SU-DHL-6 (cell line): ENCODE data around the gene SEPHS2.
A peak's percentile ranks its signal among the peaks of the same experiment; 100 is the strongest.
"Not testable (repeated sequence)": the region's sequence is repeated elsewhere in the genome, so short reads cannot be mapped to it uniquely, and the experiment has no call there.

Source experiments
- H2AFZ ChIP-seq: fragments of 200-600 bp; sonication (generic); 2 replicates; pipeline ENCODE4 v1.6.1; 2014; ENCODE audit warnings: low read depth, mild to moderate bottlenecking, moderate library complexity, mixed read lengths, antibody characterized with exemption, low read length; ENCODE audit not compliant: severe bottlenecking
- H3F3A ChIP-seq: fragments of 200-600 bp; shearing (Covaris generic); 2 replicates; pipeline ENCODE4 v1.6.0; 2016; ENCODE audit warnings: antibody characterized with exemption, mild to moderate bottlenecking; ENCODE audit not compliant: insufficient read depth
- H3K27ac ChIP-seq: fragments of 200-600 bp; sonication (generic); 2 replicates; pipeline ENCODE4 v1.5.1; 2016; ENCODE audit warnings: low read depth, mild to moderate bottlenecking, low read length, moderate library complexity, mixed read lengths
- H3K27me3 ChIP-seq: fragments of 200-600 bp; sonication (generic), shearing (Covaris generic); 2 replicates; pipeline ENCODE4 v1.6.0; 2014; ENCODE audit warnings: mild to moderate bottlenecking, low read length
- H3K36me3 ChIP-seq: fragments of 200-600 bp; sonication (generic); 2 replicates; pipeline ENCODE4 v1.6.1; 2014; ENCODE audit warnings: mild to moderate bottlenecking, low read length, mixed read lengths
- H3K4me2 ChIP-seq: fragments of 300-600, 200-600 bp; shearing (Covaris generic), sonication (generic); 2 replicates; pipeline ENCODE4 v1.6.0; 2014; ENCODE audit warnings: low read length, low read depth, mild to moderate bottlenecking; ENCODE audit not compliant: poor library complexity, severe bottlenecking
- H3K4me3 ChIP-seq: fragments of 200-600 bp; sonication (generic); 2 replicates; pipeline ENCODE4 v1.5.1; 2014; ENCODE audit warnings: antibody characterized with exemption, low read length, mild to moderate bottlenecking, mixed read lengths; ENCODE audit not compliant: insufficient read depth, poor library complexity, severe bottlenecking
- H3K79me2 ChIP-seq: fragments of 200-600 bp; sonication (generic); 2 replicates; pipeline ENCODE4 v1.6.1; 2014; ENCODE audit warnings: mild to moderate bottlenecking, low read length, moderate library complexity; ENCODE audit not compliant: insufficient read depth
- H3K9ac ChIP-seq: fragments of 200-600 bp; sonication (generic); 2 replicates; pipeline ENCODE4 v1.7.0; 2014; ENCODE audit warnings: mild to moderate bottlenecking, low read length
- H3K9me2 ChIP-seq: fragments of 200-600 bp; sonication (generic); replicated peaks from 2 replicates; pipeline ENCODE4 v1.6.1; 2014; ENCODE audit warnings: low read length; ENCODE audit not compliant: insufficient read depth
- H3K9me3 ChIP-seq: fragments of 200-600 bp; sonication (generic); 2 replicates; pipeline ENCODE4 v1.6.1; 2014; ENCODE audit warnings: low read length, mixed read lengths; ENCODE audit not compliant: insufficient read depth
- H4K20me1 ChIP-seq: fragments of 200-600 bp; sonication (generic); 2 replicates; pipeline ENCODE4 v1.6.1; 2014; ENCODE audit warnings: low read depth, mild to moderate bottlenecking, antibody characterized with exemption, low read length, moderate library complexity, mixed read lengths
- CTCF ChIP-seq: fragments of 200-600 bp; sonication (generic); IDR thresholded peaks from one replicate; pipeline ENCODE4 v1.5.1; 2017; ENCODE audit warnings: antibody characterized with exemption, mild to moderate bottlenecking, low read length, moderate library complexity; ENCODE audit not compliant: insufficient read depth, poor library complexity, severe bottlenecking
- EZH2phosphoT487 ChIP-seq: fragments of 200-600 bp; sonication (generic), shearing (Covaris generic); conservative IDR thresholded peaks from 2 replicates; pipeline ENCODE4 v1.6.1; 2018; ENCODE audit warnings: mild to moderate bottlenecking, antibody characterized with exemption, low read length, moderate library complexity, mixed read lengths

Gene SEPHS2

DNA sequence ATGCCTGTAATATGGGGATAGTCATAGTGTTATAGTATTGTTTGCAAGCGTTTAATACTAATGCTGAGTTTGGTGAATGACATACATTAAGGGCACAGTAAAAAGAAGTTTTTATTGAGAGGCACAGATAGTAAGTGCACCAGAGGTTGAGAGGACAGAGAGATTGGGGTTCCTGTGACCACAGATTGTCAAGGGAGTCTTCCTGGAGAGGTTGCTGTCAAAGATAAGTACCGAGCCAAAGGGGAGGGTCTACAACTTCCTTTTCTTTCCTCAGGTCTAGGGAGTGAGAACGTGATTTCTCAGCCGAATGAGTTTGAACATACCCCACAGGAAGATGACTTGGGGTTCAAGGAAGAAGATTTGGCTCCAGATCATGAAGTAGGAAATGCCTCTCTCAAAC is 48.6 kb downstream of the SEPHS2 start:
- H3K4me2 ChIP-seq: no peak overlapping the region
- no peak overlapping the region for H3K4me3 ChIP-seq
- peaks cover 13% of the 10 kb centered on the region; the same call in 1 of the 2 replicates for H3K79me2 ChIP-seq
- peaks cover 8% of the 10 kb centered on the region; the same call in 1 of the 2 replicates for H3F3A ChIP-seq
- no peaks in the 10 kb centered on the region for H4K20me1 ChIP-seq
- no peak overlapping the region for H3K9ac ChIP-seq
- no peaks in the 10 kb centered on the region for H3K27me3 ChIP-seq
- no peaks in the 10 kb centered on the region for H3K36me3 ChIP-seq
- no peak overlapping the region for H2AFZ ChIP-seq
- H3K9me3 ChIP-seq: no peaks in the 10 kb centered on the region
- no peak overlapping the region for H3K27ac ChIP-seq
- no peaks in the 10 kb centered on the region for H3K9me2 ChIP-seq
- TF ChIP-seq CTCF (no peak), EZH2phosphoT487 (no peak)

- H3K36me3 ChIP-seq, H3K9me3 ChIP-seq, H2AFZ ChIP-seq, H3K27me3 ChIP-seq, H3K27ac ChIP-seq, H4K20me1 ChIP-seq, H3K4me3 ChIP-seq, H3F3A ChIP-seq, H3K9ac ChIP-seq, H3K9me2 ChIP-seq: not testable (repeated sequence)
- peak overlapping the region; percentile 82 for H3K4me2 ChIP-seq
- H3K79me2 ChIP-seq: peaks cover 13% of the 10 kb centered on the region; the same call in 1 of the 2 replicates
These were observed 49.0 kb downstream of the SEPHS2 start for GRCh38 chr16:30396627-30397026.

DNA sequence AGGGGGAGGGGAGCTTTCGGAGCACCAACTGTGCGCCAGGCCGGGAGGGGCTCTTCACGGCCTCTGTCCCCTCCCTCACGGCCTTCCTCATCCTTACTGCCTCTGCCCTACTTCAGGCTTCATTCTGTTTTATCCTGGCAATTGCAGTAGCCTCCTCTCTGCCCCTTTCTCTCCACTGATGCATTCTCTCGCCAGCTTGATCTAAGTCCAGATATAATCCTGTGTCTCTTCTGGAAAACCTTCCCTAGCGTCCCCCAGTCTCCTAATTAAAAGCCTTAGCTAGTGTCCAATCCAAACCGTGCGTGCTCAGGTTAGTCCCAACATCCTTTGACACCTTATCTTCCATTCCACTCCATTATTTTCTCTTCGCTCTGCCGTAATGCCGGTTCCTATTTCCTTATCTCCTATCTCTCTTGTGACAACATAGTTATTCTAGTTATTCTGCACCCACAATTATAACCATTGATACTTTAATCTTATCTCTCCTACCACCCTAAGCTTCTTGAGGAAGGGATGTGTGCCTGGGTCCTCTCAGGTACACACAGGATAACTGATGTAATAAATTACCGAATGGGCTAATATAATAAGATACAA is 49.6 kb downstream of the SEPHS2 start:
- Histone ChIP-seq H3K79me2 (peaks cover 13% of the 10 kb centered on the region; the same call in 1 of the 2 replicates), H2AFZ (peak overlapping the region; percentile 47), H3K4me3 (peak overlapping the region; percentile 74), H3K4me2 (peak overlapping the region; percentile 82), H4K20me1 (no peaks in the 10 kb centered on the region), H3F3A (peaks cover 5% of the 10 kb centered on the region; the same call in 1 of the 2 replicates), H3K27me3 (no peaks in the 10 kb centered on the region), H3K9ac (peak overlapping the region; percentile 70), H3K9me3 (no peaks in the 10 kb centered on the region), H3K27ac (0 out of 2 replicates have a peak overlapping the region, but pooled peaks have one; percentile 17), H3K9me2 (no peaks in the 10 kb centered on the region), H3K36me3 (no peaks in the 10 kb centered on the region)
- TF ChIP-seq CTCF: no peak
- TF ChIP-seq EZH2phosphoT487: no peak

- TF ChIP-seq EZH2phosphoT487 (no peak), CTCF (no peak)
- Histone ChIP-seq H3K27me3 (no peaks in the 10 kb centered on the region), H4K20me1 (no peaks in the 10 kb centered on the region), H3K36me3 (no peaks in the 10 kb centered on the region), H3K4me3 (peak within 1 kb of the TSS; percentile 74), H3K79me2 (peaks cover 13% of the 10 kb centered on the region; the same call in 1 of the 2 replicates), H3K9ac (peak within 1 kb of the TSS; percentile 70), H2AFZ (peak within 1 kb of the TSS; percentile 87), H3K4me2 (peak within 1 kb of the TSS; percentile 82), H3K9me3 (no peaks in the 10 kb centered on the region), H3F3A (peaks cover 5% of the 10 kb centered on the region; the same call in 1 of the 2 replicates), H3K9me2 (no peaks in the 10 kb centered on the region), H3K27ac (peak within 1 kb of the TSS; percentile 27; the same call in 1 of the 2 replicates)
These were observed 50.3 kb downstream of the SEPHS2 start, which contains the start of gene ZNF48 for GRCh38 chr16:30395155-30395991. Gene ZNF48 (plus strand): TSS chr16:30395420. CDS start chr16:30395795, 375 bp downstream.
